ENCODE results near the gene SLC49A3.
"Not testable (repeated sequence)": the region's sequence is repeated elsewhere in the genome, so short reads cannot be mapped to it uniquely, and the experiment has no call there.

Gene SLC49A3

GRCh38 chr4:699816-700580 lies 11.0 kb upstream of the SLC49A3 start:
- H3K4me3 ChIP-seq (ENCODE audit: low read length): no peak overlapping the region
- TF ChIP-seq CTCF (conservative IDR thresholded peaks at IDR 0.05; ENCODE audit: low read length): no peak

GRCh38 chr4:694341-694940 lies 5.5 kb upstream of the SLC49A3 start:
- not testable (repeated sequence) for DNase-seq (ENCODE audit: low read depth); H3K4me3 ChIP-seq (ENCODE audit: low read length)

More at GRCh38 chr4:699816-700580, 11.0 kb upstream of the SLC49A3 start:
- no peak for DNase-seq (ENCODE audit: low read depth)

- TF ChIP-seq CTCF (conservative IDR thresholded peaks at IDR 0.05; ENCODE audit: low read length): no peak
- DNase-seq (ENCODE audit: low read depth): no peak
- H3K4me3 ChIP-seq (ENCODE audit: low read length): no peak overlapping the region
Measured at GRCh38 chr4:692771-693554, 4.0 kb upstream of the SLC49A3 start.

GRCh38 chr4:689723-690122 lies 772 bp upstream of the SLC49A3 start:
- TF ChIP-seq CTCF (conservative IDR thresholded peaks at IDR 0.05; ENCODE audit: low read length): no peak
- no peak for DNase-seq (ENCODE audit: low read depth)
- peak overlapping the region; percentile 52 for H3K4me3 ChIP-seq (ENCODE audit: low read length)

- no peak for DNase-seq (ENCODE audit: low read depth)
- no peak for TF ChIP-seq CTCF (conservative IDR thresholded peaks at IDR 0.05; ENCODE audit: low read length)
- H3K4me3 ChIP-seq (ENCODE audit: low read length): peak overlapping the region; percentile 61
Measured at GRCh38 chr4:687971-688853, 739 bp downstream of the SLC49A3 start.

GRCh38 chr4:687048-687970 lies 1.6 kb downstream of the SLC49A3 start:
- TF ChIP-seq CTCF (conservative IDR thresholded peaks at IDR 0.05; ENCODE audit: low read length): no peak
- DNase-seq (ENCODE audit: low read depth): peak; percentile 87
- H3K4me3 ChIP-seq (ENCODE audit: low read length): peak overlapping the region; percentile 61

Measured in AG10803 (cell line).